ENCODE results near the gene FAM222A. TPM values are rescaled to one million over a fixed set of nuclear protein-coding genes. Genes with fewer than 3 reads are reported as not detected.

The FAM222A gene
- total RNA-seq, 4 donors from 2014 or later, result 0.34 to 3.5 (median 1.7) TPM; not detected in 1

DNA sequence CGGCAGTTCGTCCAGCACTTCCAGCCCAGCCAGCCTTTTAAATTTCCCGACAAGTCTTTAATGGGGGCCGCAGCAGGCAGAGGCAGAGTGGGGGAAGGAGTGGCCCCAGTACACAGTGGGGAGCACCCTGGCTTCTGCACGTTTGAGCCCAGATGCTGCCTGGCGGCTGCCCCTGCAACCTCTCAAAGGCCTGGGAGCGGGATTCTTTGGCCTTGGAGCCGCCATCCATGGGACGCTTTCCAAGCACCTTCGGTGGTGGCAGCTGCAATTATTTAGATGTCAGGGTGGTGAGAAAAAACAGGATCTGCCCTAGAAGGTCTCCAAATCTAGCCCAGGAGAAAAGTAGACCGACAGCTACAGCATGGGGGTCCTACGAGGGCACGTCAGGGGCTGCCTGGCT, 46.0 kb downstream of the FAM222A start:
- H3K4me1 ChIP-seq, result no peaks in the 10 kb centered on the region
- no peak for DNase-seq
- no peaks in the 10 kb centered on the region for H3K9me3 ChIP-seq
- intact Hi-C loops (cut with DNase I; ENCODE audit: low total_unique reads), result no loop called here
- H3K4me3 ChIP-seq, result no peak overlapping the region
- H3K36me3 ChIP-seq, result no peaks in the 10 kb centered on the region
- no peaks in the 10 kb centered on the region for H3K27me3 ChIP-seq
- TF ChIP-seq CTCF (IDR thresholded peaks at IDR 0.05), result no peak
- TF ChIP-seq POLR2A (IDR thresholded peaks at IDR 0.05), result no peak
- H3K27ac ChIP-seq, result no peak overlapping the region

DNA sequence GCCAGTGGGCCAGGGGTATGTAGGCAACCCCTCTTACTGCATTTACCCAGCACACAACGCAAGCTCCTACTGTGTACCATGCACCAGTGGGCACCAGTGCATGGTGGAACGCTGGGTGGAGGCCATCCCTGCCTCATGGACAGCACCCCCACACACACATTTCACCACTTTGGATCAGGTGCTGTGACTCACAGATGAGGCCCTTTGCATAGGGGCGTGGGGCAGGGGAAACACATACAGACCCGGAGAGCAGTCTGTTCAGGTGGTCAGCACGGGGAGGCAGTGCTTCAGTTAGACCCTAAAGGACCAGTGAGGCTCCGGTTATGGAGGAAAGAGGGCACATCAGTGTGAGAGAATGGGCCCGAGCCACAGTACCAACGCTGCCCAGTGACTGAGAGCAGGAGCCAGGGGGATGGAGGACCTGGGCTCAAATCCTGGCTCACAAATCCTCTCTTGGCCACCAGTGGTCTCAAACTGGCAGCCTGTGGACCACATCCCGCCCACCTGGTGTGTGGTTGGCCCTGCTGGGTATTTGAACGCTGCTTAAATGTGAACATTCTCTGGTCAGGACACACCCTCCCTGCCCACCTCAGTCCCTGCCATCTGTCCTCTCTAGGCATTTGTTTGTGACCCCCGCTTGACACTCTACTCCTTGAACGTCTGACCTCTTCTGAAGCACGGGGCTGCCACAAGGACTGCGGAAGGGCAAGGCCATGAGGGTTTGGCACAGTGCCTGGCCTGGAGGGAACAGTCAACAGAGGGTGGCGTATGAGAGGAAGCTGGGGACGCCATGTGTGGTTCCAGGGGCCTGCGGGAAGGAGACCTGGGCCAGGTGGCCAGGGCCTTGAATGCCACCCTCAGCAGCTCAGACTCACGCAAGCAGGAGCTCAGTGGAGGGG, 46.7 kb downstream of the FAM222A start:
- TF ChIP-seq POLR2A (IDR thresholded peaks at IDR 0.05), result no peak
- TF ChIP-seq CTCF (IDR thresholded peaks at IDR 0.05), result no peak
- no peak for DNase-seq
- Histone ChIP-seq H3K27ac (no peak overlapping the region), H3K4me1 (no peaks in the 10 kb centered on the region), H3K36me3 (no peaks in the 10 kb centered on the region), H3K9me3 (no peaks in the 10 kb centered on the region), H3K27me3 (no peaks in the 10 kb centered on the region), H3K4me3 (no peak overlapping the region)
- intact Hi-C loops (cut with DNase I; ENCODE audit: low total_unique reads), result no loop called here

- Histone ChIP-seq H3K27me3 (no peaks in the 10 kb centered on the region), H3K4me3 (no peak overlapping the region), H3K9me3 (no peaks in the 10 kb centered on the region), H3K27ac (no peak overlapping the region), H3K4me1 (no peaks in the 10 kb centered on the region), H3K36me3 (no peaks in the 10 kb centered on the region)
- TF ChIP-seq CTCF (IDR thresholded peaks at IDR 0.05), result no peak
- TF ChIP-seq POLR2A (IDR thresholded peaks at IDR 0.05), result no peak
- intact Hi-C loops (cut with DNase I; ENCODE audit: low total_unique reads), result no loop called here
- DNase-seq, result no peak
Observed at GRCh38 chr12:109760930-109761921, 47.6 kb downstream of the FAM222A start.

DNA sequence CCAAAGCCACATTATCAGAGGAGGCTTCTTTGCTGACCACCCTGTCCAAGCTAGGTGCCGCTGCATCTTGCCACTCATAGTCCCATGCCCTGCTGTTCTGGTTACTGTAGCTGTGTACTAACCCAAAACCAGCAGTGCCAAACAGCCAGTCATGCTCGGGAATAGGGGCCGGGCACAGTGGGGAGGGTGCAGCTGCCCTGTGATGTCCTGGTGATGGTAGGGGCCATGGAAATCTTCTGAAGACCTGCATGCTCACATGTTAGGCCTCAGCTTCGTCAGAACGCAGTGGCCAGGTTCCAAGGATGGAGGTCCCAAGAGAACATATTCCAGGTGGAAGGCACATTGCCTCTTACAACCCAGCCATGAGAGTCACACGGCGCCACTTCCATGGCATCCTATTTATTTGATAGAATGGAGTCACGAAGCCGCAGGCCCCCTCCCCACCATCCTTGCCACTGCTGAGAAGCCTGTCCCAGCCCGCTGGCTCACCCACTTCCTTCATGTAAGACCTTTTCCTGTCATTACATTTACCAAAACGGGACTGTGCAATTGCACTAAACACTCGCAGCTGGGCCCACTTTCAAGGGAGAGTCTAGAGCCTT, 48.5 kb downstream of the FAM222A start:
- no peak for DNase-seq
- no peak for TF ChIP-seq POLR2A (IDR thresholded peaks at IDR 0.05)
- TF ChIP-seq CTCF (IDR thresholded peaks at IDR 0.05), result no peak
- Histone ChIP-seq H3K36me3 (no peaks in the 10 kb centered on the region), H3K4me1 (no peaks in the 10 kb centered on the region), H3K4me3 (no peak overlapping the region), H3K9me3 (no peaks in the 10 kb centered on the region), H3K27me3 (no peaks in the 10 kb centered on the region), H3K27ac (no peak overlapping the region)
- intact Hi-C loops (cut with DNase I; ENCODE audit: low total_unique reads), result no loop called here

Measured in uterus (tissue), 4 donors.